Prostate gland (tissue), 2 donors: ENCODE results near the gene OR10C1. TPM values are rescaled to one million over a fixed set of nuclear protein-coding genes. Genes with fewer than 3 reads are reported as not detected.

Experiments
- DNase-seq: peaks from one replicate; pipeline ENCODE4 v3.0.0-alpha.2; 2019; ENCODE audit warnings: low spot score
- H3K27ac ChIP-seq, 2 donors: fragments of 200-600 bp; sonication (generic); 2 replicates each; pipeline ENCODE4 v1.5.1; 2017 to 2019
- H3K27me3 ChIP-seq: fragments of 200-600 bp; sonication (generic); replicated peaks from 2 replicates; pipeline ENCODE4 v1.5.1; 2019; ENCODE audit not compliant: insufficient read depth
- H3K36me3 ChIP-seq, 2 donors: fragments of 200-600 bp; sonication (generic); 1 replicate in 1 of 2; 2 replicates in 1 of 2; pipeline versions ENCODE4 v1.5.1 to v1.8.1; 2017 to 2019
- H3K4me1 ChIP-seq: fragments of 200-600 bp; sonication (generic); replicated peaks from 2 replicates; pipeline ENCODE4 v1.5.1; 2019
- H3K4me3 ChIP-seq, 2 donors: fragments of 200-600 bp; sonication (generic); 2 replicates each; pipeline ENCODE4 v1.5.1; 2017 to 2019
- H3K9me3 ChIP-seq: fragments of 200-600 bp; sonication (generic); 2 replicates; pipeline ENCODE4 v1.5.1; 2017
- POLR2A ChIP-seq: fragments of 450-650 bp; IDR thresholded peaks from one replicate; pipeline ENCODE4 v1.6.1; 2016; ENCODE audit warnings: antibody characterized with exemption, mild to moderate bottlenecking
- POLR2AphosphoS5 ChIP-seq: sonication (generic); formaldehyde crosslinking; IDR thresholded peaks from one replicate; pipeline ENCODE4 v1.6.1; 2017; ENCODE audit warnings: antibody characterized with exemption
- WGBS: methylation state at CpG from one replicate; pipeline ENCODE4 v1.1.5; 2018; 5-methylcytosine and 5-hydroxymethylcytosine counted together
- intact Hi-C: fragments of 100-400 bp; cut with DNase I; formaldehyde crosslinking; loops from one replicate; pipeline ENCODE4 v1.14.2; 2022
- total RNA-seq, 2 donors: library from RNA; depleted of rRNA; stranded (reverse); fragments of >200 nt; gene quantifications; one replicate each; pipeline ENCODE4 v1.1.0, GENCODE V29; 2016
- TF ChIP-seq, protein P1 (sequence below), 4 experiments: fragments of 200-600 bp in 2 of 4; fragments of 450-650 bp in 2 of 4; sonication (generic) in 2 of 4; IDR thresholded peaks; 1 replicate in 3 of 4; 2 replicates in 1 of 4; pipeline ENCODE4 v1.5.1; 2016 to 2019; ENCODE audit warnings: antibody characterized with exemption in 4 of 4, mild to moderate bottlenecking in 2 of 4, moderate library complexity in 2 of 4

Gene OR10C1
- total RNA-seq, 2 donors from 2014 or later = not detected

DNA sequence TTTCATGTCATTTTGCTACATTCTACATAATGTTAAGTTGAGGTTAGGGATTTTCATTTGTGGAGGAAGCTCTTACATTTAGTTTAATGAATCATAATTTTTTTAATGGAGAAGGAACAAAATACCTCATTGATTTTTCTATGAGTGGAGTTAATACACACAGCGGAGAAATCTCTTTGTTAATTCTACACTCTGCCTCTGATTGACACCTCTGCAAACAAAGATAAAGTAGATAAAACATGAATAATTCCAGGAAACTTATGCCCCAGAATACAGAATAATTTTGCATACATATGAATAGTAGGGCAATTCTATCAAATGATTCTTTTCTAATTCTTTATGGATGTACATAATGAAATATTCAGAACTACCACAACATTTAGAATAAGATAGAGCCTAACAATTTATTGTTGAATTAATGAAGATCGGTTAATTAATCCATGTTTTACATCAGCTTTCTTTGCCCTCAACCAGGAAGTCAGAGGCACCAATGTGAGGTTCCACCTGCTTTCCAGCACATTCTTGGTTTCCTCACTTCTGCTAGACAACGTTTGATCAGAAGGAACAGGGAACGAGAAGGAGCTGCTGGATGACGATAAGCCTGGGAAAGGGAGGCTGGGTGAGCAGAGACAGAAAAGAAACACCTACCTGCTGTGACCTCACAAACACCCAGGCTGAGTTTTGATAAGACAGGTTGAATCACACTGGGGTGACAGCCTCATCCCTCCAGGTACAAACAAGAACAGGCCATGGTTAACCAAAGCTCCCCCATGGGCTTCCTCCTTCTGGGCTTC is 22.1 kb downstream of the OR10C1 start:
- no peak overlapping the region for H3K27ac ChIP-seq
- H3K4me1 ChIP-seq = no peaks in the 10 kb centered on the region
- WGBS = 69% methylated on average over 5 of the region's 5 CpGs
- no peaks in the 10 kb centered on the region for H3K9me3 ChIP-seq
- H3K36me3 ChIP-seq = no peaks in the 10 kb centered on the region
- intact Hi-C loops = no loop called here
- H3K4me3 ChIP-seq = no peak overlapping the region
- H3K27me3 ChIP-seq = no peaks in the 10 kb centered on the region
- no peak for TF ChIP-seq POLR2A
- TF ChIP-seq, protein P1, sequence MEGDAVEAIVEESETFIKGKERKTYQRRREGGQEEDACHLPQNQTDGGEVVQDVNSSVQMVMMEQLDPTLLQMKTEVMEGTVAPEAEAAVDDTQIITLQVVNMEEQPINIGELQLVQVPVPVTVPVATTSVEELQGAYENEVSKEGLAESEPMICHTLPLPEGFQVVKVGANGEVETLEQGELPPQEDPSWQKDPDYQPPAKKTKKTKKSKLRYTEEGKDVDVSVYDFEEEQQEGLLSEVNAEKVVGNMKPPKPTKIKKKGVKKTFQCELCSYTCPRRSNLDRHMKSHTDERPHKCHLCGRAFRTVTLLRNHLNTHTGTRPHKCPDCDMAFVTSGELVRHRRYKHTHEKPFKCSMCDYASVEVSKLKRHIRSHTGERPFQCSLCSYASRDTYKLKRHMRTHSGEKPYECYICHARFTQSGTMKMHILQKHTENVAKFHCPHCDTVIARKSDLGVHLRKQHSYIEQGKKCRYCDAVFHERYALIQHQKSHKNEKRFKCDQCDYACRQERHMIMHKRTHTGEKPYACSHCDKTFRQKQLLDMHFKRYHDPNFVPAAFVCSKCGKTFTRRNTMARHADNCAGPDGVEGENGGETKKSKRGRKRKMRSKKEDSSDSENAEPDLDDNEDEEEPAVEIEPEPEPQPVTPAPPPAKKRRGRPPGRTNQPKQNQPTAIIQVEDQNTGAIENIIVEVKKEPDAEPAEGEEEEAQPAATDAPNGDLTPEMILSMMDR (IDR thresholded peaks at IDR 0.05) = no peak
- TF ChIP-seq POLR2AphosphoS5 = no peak
- DNase-seq = no peak

DNA sequence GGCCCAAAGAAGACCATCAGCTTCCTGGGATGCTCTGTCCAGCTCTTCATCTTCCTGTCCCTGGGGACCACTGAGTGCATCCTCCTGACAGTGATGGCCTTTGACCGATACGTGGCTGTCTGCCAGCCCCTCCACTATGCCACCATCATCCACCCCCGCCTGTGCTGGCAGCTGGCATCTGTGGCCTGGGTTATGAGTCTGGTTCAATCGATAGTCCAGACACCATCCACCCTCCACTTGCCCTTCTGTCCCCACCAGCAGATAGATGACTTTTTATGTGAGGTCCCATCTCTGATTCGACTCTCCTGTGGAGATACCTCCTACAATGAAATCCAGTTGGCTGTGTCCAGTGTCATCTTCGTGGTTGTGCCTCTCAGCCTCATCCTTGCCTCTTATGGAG is 22.9 kb downstream of the OR10C1 start:
- H3K4me3 ChIP-seq = no peak overlapping the region
- no peak overlapping the region for H3K27ac ChIP-seq
- TF ChIP-seq POLR2A (no peak), POLR2AphosphoS5 (no peak)
- TF ChIP-seq, protein P1 (IDR thresholded peaks at IDR 0.05) = no peak
- no peaks in the 10 kb centered on the region for H3K4me1 ChIP-seq
- intact Hi-C loops = no loop called here
- no peaks in the 10 kb centered on the region for H3K27me3 ChIP-seq
- WGBS = 91% methylated on average over 6 of the region's 6 CpGs
- no peak for DNase-seq
- H3K9me3 ChIP-seq = no peaks in the 10 kb centered on the region
- no peaks in the 10 kb centered on the region for H3K36me3 ChIP-seq

DNA sequence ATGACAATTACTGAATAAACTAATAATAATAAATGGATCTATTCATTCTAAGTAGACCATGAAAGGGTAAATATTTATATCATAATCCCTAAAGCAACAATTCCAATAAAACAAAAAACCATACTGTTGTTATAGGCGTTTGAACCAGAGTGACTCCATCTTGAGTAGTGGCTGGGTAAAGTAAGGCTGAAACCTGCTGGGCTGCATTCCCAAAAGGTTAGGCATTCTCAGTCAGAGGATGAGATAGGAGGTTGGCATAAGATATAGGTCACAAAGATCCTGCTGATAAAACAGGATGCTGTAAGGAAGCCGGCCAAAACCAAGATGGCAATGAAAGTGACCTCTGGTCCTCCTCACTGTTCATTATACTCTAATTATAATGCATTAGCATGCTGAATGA is 26.2 kb downstream of the OR10C1 start:
- TF ChIP-seq, protein P1 (IDR thresholded peaks at IDR 0.05) = no peak
- no peak for TF ChIP-seq POLR2AphosphoS5
- no peak for TF ChIP-seq POLR2A
- Histone ChIP-seq H3K4me1 (no peaks in the 10 kb centered on the region), H3K27me3 (no peaks in the 10 kb centered on the region), H3K27ac (no peak overlapping the region), H3K36me3 (no peaks in the 10 kb centered on the region), H3K4me3 (no peak overlapping the region), H3K9me3 (no peaks in the 10 kb centered on the region)
- 43% methylated on average over 2 of the region's 2 CpGs for WGBS
- no peak for DNase-seq
- intact Hi-C loops = no loop called here

DNA sequence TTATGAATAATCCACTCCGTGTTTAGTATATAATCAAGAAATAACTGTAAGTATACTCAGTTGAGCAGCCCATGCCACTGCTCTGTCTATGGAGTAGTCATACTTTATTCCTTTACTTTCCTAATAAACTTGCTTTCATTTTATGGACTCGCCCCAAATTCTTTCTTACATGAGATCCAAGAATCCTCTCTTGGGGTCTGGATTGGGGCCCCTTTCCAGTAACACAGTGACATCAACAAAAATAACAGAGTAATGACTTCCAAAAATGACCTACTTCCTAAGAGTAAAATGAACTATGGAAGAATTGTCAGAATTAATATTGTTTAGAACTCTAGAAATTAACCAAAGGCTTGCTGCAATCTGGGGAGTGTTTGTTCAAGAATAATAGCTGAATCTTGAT is 26.7 kb downstream of the OR10C1 start:
- H3K4me1 ChIP-seq = no peaks in the 10 kb centered on the region
- intact Hi-C loops = no loop called here
- H3K27ac ChIP-seq = no peak overlapping the region
- H3K27me3 ChIP-seq = no peaks in the 10 kb centered on the region
- H3K9me3 ChIP-seq = no peaks in the 10 kb centered on the region
- TF ChIP-seq POLR2AphosphoS5 = no peak
- no peak for TF ChIP-seq POLR2A
- TF ChIP-seq, protein P1 (IDR thresholded peaks at IDR 0.05) = no peak
- no peak for DNase-seq
- no peak overlapping the region for H3K4me3 ChIP-seq
- WGBS = 90% methylated on average over 2 of the region's 2 CpGs
- H3K36me3 ChIP-seq = no peaks in the 10 kb centered on the region

DNA sequence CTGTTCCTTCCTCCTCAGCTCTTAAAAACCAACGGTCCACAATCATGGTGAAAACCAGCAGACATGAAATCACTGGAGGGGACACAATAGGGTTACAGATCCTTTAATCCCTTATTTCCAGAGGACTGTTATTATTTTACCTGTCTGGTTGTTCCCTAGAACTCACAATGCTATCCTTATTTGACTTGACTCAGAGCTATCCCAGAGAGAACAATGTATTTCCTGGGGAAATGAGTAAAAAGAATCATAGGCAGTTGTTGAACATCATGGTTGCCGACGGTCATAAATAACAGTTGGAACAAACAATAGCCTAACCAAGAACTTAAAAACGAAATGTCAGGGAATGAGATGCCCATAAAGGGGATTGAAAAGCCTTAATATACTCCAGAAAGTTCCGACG is 27.1 kb downstream of the OR10C1 start:
- Histone ChIP-seq H3K27me3 (no peaks in the 10 kb centered on the region), H3K36me3 (no peaks in the 10 kb centered on the region), H3K27ac (no peak overlapping the region), H3K4me3 (no peak overlapping the region), H3K9me3 (no peaks in the 10 kb centered on the region), H3K4me1 (no peaks in the 10 kb centered on the region)
- intact Hi-C loops = no loop called here
- TF ChIP-seq POLR2AphosphoS5 = no peak
- no peak for TF ChIP-seq POLR2A
- TF ChIP-seq, protein P1 (IDR thresholded peaks at IDR 0.05) = no peak
- DNase-seq = no peak
- 47% methylated on average over 6 of the region's 6 CpGs for WGBS
